CD4-positive, alpha-beta T cell treated with Interleukin-15 for 1 hour (primary cell): ENCODE measurements around the gene IL15.
"Not testable (repeated sequence)": the region's sequence is repeated elsewhere in the genome, so short reads cannot be mapped to it uniquely, and the experiment has no call there.

Experiments used
- DNase-seq: peaks from one replicate; pipeline ENCODE4 v3.0.0-alpha.2; 2020

The IL15 gene, protein sequence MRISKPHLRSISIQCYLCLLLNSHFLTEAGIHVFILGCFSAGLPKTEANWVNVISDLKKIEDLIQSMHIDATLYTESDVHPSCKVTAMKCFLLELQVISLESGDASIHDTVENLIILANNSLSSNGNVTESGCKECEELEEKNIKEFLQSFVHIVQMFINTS

DNA sequence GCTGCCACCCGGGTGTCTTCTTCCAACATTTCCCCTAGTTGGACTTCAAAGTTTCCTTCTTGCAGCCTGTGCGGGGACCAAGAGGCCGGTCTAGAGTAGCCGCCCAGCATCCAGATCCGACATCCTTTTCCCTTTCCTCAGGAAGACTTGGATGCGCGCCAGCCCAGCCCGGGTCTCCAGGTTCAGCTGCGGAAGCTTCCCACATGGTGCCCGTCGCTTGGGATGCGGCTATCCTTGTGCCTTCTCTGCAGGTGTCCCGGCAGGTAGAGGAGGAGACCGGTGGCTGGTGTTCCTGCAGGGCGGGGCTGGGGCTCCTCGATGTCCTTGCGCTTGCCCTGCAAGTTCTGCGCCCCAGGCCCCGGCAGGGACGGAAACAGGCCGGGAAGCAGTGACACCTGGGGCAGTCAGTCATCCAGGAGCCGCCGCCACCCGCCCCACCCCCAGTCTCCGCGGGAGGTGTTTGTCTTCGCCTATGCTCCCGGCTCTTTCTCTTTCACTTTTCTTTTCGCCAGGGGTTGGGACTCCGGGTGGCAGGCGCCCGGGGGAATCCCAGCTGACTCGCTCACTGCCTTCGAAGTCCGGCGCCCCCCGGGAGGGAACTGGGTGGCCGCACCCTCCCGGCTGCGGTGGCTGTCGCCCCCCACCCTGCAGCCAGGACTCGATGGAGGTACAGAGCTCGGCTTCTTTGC, at the start of gene IL15:
TSS of gene IL15 (plus strand) at position 502 of the 689 bp plus-strand sequence. CDS start 82,882 bp downstream, outside the sequence.
- DNase-seq = peak; percentile 60

- DNase-seq = no peak
Measured at GRCh38 chr4:141587897-141588296, 48.5 kb upstream of the IL15 start.

- no peak for DNase-seq
Measured at GRCh38 chr4:141595531-141595930, 40.9 kb upstream of the IL15 start.

GRCh38 chr4:141599853-141600252, 36.5 kb upstream of the IL15 start:
- DNase-seq = no peak

GRCh38 chr4:141604683-141605082, 31.7 kb upstream of the IL15 start:
- DNase-seq = not testable (repeated sequence)

GRCh38 chr4:141605425-141605856, 30.9 kb upstream of the IL15 start:
- no peak for DNase-seq

DNA sequence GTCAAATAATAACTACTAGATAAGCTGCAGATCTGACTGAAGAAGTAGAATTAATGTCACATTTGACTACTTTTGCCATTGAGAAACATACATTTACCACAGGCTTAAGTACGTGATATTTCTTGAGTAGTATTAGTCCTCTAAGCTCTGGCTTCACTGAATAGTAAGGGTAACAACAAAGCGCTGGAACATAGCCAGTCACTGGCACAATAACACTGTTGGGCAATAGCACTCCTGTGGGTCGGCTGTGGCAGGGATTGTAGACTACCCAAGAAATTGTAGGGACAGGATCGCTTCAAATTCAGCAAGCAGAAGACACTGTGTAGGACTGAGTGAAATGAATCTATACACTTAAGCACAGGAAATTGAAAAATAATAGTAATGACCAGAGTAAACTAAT, 27.1 kb upstream of the IL15 start:
- DNase-seq = no peak

GRCh38 chr4:141610365-141610764, 26.0 kb upstream of the IL15 start:
- DNase-seq = no peak

- DNase-seq = no peak
Measured at GRCh38 chr4:141614878-141615586, 21.4 kb upstream of the IL15 start.

GRCh38 chr4:141615587-141615918, 20.8 kb upstream of the IL15 start:
- DNase-seq = not testable (repeated sequence)

GRCh38 chr4:141620715-141621114, 15.7 kb upstream of the IL15 start:
- no peak for DNase-seq

- DNase-seq = no peak
Measured at GRCh38 chr4:141625023-141625422, 11.4 kb upstream of the IL15 start.

- DNase-seq = no peak
Measured at GRCh38 chr4:141630854-141631253, 5.5 kb upstream of the IL15 start.

GRCh38 chr4:141635736-141636081, 674 bp upstream of the IL15 start:
- DNase-seq = no peak

- peak; percentile 17 for DNase-seq
Measured at GRCh38 chr4:141636771-141637460, 533 bp downstream of the IL15 start.

GRCh38 chr4:141637565-141637964, 1.2 kb downstream of the IL15 start:
- no peak for DNase-seq

- no peak for DNase-seq
Measured at GRCh38 chr4:141638230-141638629, 1.8 kb downstream of the IL15 start.

GRCh38 chr4:141640696-141641095, 4.3 kb downstream of the IL15 start:
- no peak for DNase-seq

DNA sequence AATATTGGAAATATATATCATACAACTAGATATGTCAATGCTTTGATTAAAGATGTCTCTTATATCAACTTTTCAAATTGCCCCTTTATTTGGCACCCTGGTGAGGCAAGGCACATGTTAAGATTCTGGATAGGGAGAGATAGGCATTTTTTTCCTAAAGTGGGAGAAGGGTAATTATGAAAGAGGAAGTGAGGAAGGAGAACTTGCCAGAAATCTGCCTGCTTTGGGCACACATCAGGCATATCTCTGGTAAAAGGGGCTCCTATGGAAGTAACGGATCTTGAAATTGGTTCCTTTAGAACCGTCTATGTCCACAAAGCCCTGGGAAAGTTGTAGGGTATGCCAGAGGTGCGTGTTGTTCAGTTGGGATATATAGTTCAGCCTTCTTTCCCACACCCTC, 5.7 kb downstream of the IL15 start:
- no peak for DNase-seq

DNA sequence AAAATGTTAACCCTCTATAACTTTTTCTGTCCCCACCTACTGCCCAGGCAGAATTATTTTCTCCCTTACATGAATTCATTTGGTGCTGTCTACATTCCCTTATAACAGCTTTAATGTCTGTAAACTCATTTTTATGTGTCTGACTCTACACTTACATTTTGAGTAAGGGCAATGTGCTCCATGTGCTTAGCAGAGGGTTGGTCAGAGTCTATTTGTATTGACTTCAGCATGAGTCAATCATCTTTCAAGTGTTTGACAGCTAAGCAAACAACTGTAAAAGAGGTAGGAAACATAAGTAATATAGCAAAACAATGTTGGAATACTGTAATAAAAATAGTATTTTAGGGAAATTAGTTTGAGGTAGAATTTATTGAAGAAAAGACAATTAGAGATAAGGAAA, 6.3 kb downstream of the IL15 start:
- no peak for DNase-seq

GRCh38 chr4:141643557-141643956, 7.2 kb downstream of the IL15 start:
- no peak for DNase-seq

GRCh38 chr4:141645611-141646340, 9.4 kb downstream of the IL15 start:
- no peak for DNase-seq

GRCh38 chr4:141646969-141647368, 10.6 kb downstream of the IL15 start:
- DNase-seq = no peak
